Mucosa of gallbladder (tissue), 1 donor: Measurements from ENCODE around the gene FAM32A. TPM values are rescaled to one million over a fixed set of nuclear protein-coding genes. Genes with fewer than 3 reads are reported as not detected.

Experiments
- DNase-seq: peaks from one replicate; pipeline ENCODE4 v3.0.0-alpha.2; 2020; ENCODE audit warnings: low spot score
- total RNA-seq: library from RNA; stranded (reverse); gene quantifications from one replicate; pipeline ENCODE4 v1.2.1, GENCODE V29; 2021
- donor health status: DM: no; HTN: no; CAD: no.

FAM32A gene
- total RNA-seq, 1 donor from 2014 or later: 71.6 TPM

DNA sequence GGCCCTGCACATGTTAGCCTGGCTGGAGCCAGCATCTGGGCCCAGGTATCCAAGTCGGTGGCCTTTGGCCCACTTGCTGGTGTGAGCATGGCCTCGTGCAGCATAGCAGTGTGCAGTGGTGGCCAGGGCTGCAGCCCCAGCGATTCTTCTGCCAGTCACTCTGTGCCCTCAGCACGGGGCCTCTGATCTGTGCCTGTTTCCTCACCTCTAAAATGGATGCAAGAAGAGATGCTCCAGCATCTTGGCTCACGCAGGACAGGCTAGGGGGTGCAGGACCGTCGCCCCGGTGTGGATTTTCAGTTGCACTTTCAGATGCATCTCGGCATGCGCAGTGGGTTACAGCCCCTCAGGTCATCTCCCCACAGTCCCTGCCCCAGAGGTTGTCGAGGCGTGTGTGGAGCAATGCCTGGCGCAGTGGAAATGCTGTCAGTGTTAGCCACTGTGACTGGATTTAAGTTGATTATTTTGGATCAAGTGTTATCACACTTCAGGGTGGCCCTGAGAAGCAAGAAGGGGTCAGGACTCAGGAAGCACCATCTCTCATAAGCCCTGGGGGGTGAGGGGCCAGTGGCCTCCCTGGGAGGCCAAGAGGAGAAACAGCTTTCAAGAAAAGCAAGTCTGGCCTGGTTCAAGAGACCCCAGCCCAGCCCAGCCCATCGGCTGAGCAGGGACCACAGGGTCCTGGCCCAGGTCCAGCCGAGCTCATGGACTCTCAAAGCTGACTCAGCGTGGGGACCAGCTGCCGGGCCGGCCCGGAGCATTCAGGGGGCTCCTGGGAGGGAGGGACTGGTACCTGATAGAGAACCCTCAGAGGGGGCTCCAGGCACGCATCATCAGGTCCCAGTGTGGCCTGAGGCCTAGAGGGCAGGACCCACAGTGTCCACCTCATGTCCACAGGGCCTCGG lies 40.3 kb downstream of the FAM32A start:
- DNase-seq: no peak

DNA sequence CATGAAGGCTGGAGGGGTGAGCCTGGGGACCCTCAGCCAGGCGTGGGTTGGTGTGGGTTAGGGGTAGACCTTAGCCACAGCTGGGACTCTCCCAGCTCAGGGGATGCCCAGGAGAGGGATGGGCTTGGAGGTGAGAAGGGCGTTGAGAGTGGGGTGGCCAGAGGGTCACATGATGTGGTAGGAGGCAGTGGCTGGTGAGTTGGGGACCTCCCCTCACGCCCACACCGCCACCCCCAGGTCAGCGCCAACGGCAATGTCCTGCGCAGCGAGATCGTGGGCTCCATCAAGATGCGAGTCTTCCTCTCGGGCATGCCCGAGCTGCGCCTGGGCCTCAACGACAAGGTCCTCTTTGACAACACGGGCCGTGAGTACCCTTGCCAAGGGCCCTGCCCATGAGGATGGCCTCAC lies 41.0 kb downstream of the FAM32A start:
- DNase-seq: no peak

- no peak for DNase-seq
Measured at GRCh38 chr19:16226878-16227836, 41.9 kb downstream of the FAM32A start.

- DNase-seq: no peak
Measured at GRCh38 chr19:16227837-16228636, 42.8 kb downstream of the FAM32A start.

DNA sequence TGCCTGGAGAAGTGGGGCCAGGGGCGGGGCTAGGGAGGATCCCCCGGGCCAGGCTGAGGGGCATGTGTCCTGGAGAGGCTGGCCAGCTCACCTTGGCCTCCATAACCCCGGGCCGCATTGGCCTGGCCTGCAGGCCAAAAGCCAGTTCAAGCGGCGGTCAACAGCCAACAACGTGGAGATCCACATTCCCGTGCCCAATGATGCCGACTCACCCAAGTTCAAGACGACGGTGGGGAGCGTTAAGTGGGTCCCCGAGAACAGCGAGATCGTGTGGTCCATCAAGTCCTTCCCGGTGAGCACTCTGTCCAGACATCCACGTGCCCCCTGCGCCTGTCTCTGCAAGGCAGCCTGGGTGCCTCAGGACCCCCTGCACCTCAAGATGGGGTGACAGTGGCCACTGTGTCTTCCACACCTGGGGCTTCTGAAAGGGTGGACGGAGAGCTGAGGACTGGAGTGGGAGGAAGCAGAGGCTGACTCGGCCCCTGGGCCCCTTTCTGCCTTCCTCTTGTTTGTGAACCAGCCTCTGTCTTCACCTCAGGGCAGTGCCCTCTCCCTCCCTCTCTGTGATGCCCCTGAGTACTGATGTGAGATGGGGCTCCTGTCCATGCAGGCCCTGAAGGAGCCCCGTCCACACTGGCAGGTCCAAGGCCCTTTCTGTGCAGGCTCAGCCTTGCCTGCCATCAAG lies 43.6 kb downstream of the FAM32A start:
- DNase-seq: no peak

DNA sequence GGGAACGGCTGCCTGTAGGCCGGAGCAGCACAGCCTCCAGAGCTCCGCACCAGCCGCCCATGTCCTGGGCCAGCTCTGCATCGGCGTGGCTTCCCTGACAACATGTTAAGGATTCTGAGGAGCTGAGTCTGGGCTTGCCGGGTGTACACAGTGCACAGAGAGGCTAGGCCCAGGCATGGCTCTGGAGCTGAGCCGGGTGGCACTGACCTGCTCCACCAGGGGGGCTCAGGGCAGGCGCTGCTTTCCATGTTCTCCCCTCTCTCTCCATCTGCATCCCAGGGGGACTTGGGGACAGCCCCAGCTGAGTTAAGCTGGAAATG lies 44.1 kb downstream of the FAM32A start:
- no peak for DNase-seq

- no peak for DNase-seq
Measured at GRCh38 chr19:16232127-16232526, 46.9 kb downstream of the FAM32A start.

DNA sequence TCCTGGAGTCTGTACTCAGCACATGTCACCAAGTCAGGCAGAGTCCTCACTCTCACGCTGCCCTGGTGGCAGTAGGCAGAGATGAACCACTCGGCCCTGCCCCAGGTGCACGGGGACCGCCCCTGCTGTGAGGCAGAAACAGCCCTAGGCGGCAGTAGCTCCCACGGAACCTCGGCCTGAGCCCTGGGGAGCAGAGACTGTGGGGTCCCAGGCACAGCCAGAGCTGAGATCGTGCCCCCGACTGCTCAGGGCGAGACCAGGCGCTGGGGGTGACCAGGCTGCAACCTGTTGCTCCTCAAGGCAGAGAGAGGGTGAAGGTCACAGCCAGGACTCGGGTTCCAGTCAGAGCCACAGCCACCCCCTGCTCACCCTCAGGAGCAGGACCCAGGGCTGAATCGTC lies 47.4 kb downstream of the FAM32A start:
- no peak for DNase-seq

DNA sequence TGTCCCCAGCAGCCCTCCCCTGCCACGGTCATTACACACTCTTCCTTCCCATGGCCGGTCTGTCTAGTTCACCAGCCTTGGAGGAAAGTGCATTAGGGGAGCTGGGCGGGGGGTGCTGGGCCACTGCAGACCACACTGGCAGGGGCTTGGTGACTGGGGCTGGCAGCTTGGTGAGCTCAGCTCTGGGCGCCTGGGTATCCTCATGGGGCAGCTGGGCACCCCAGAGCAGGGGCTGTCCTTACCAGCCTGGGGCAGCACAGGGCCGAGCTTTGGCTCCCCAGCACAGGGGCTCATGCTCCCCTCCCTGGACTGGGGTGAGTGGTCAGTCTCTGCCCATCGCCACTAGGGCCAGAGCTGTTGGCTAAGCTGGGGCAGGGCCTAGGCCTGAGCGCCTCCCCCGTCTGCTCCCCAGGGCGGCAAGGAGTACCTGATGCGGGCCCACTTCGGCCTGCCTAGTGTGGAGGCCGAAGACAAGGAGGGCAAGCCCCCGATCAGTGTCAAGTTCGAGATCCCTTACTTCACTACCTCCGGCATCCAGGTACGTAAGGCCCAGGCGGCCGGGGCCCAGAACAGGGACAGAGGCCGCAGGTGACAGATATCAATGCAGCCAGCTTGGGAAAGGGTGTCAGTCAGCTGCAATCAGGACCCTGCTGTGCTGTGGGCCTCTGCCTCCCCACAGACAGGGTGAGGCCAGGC lies 48.0 kb downstream of the FAM32A start:
- no peak for DNase-seq

- DNase-seq: no peak
Measured at GRCh38 chr19:16233836-16234551, 48.8 kb downstream of the FAM32A start.

- DNase-seq: no peak
Measured at GRCh38 chr19:16234552-16235445, 49.6 kb downstream of the FAM32A start.

- DNase-seq: no peak
Measured at GRCh38 chr19:16235811-16236652, 50.8 kb downstream of the FAM32A start.

Other genes starting within 250 kb of the FAM32A start
- gene OR10H4, start 236.4 kb upstream of the FAM32A start, total RNA-seq: not detected
- gene TPM4, start 108.9 kb upstream of the FAM32A start, total RNA-seq: 349 TPM
- gene RAB8A, start 73.5 kb upstream of the FAM32A start, total RNA-seq: 78.4 TPM
- 14.0 TPM for gene HSH2D, start 41.7 kb upstream of the FAM32A start, total RNA-seq
- gene CIB3, start 11.9 kb upstream of the FAM32A start, total RNA-seq: not detected
- 84.0 TPM for gene AP1M1, start 12.5 kb downstream of the FAM32A start, total RNA-seq
- gene KLF2, start 139.4 kb downstream of the FAM32A start, total RNA-seq: 91.4 TPM